ENCODE measurements around the gene IL17RB.

GRCh38 chr3:53899750-53900149 is 53.4 kb downstream of the IL17RB start:
- no peak for TF ChIP-seq CTCF (IDR thresholded peaks at IDR 0.05)
- TF ChIP-seq POLR2A (IDR thresholded peaks at IDR 0.05), result no peak

Data from ovary (tissue), 3 donors.